Measurements from ENCODE around the gene GRM5. TPM values are rescaled to one million over a fixed set of nuclear protein-coding genes. Genes with fewer than 3 reads are reported as not detected.
A peak's percentile ranks its signal among the peaks of the same experiment; 100 is the strongest.

Gene GRM5
- polyA plus RNA-seq, 1 donor: 0.05 TPM

GRCh38 chr11:88831303-88831890 lies 234.4 kb downstream of the GRM5 start:
- no peak for DNase-seq

GRCh38 chr11:88827018-88827676 lies 238.6 kb downstream of the GRM5 start:
- DNase-seq: no peak

- no peak for DNase-seq
These were observed 246.2 kb downstream of the GRM5 start for GRCh38 chr11:88819616-88820015.

GRCh38 chr11:88818978-88819377 lies 246.8 kb downstream of the GRM5 start:
- no peak for DNase-seq

GRCh38 chr11:88815505-88815904 lies 250.3 kb downstream of the GRM5 start:
- DNase-seq: no peak

- no peak for DNase-seq
These were observed 251.7 kb downstream of the GRM5 start for GRCh38 chr11:88814076-88814475.

- no peak for DNase-seq
These were observed 252.4 kb downstream of the GRM5 start for GRCh38 chr11:88813233-88813915.

GRCh38 chr11:88810420-88811097 lies 255.2 kb downstream of the GRM5 start:
- no peak for DNase-seq

- no peak for DNase-seq
These were observed 256.7 kb downstream of the GRM5 start for GRCh38 chr11:88809126-88809525.

- no peak for DNase-seq
These were observed 258.4 kb downstream of the GRM5 start for GRCh38 chr11:88807349-88807748.

GRCh38 chr11:88806410-88806809 lies 259.4 kb downstream of the GRM5 start:
- DNase-seq: no peak

GRCh38 chr11:88801484-88802123 lies 264.2 kb downstream of the GRM5 start:
- no peak for DNase-seq

GRCh38 chr11:88799771-88800500 lies 265.8 kb downstream of the GRM5 start:
- peak; percentile 46 for DNase-seq

- no peak for DNase-seq
These were observed 275.6 kb downstream of the GRM5 start for GRCh38 chr11:88790182-88790581.

- DNase-seq: no peak
These were observed 286.2 kb downstream of the GRM5 start for GRCh38 chr11:88779577-88779976.

GRCh38 chr11:88770475-88771079 lies 295.2 kb downstream of the GRM5 start:
- no peak for DNase-seq

GRCh38 chr11:88744140-88744539 lies 321.6 kb downstream of the GRM5 start:
- no peak for DNase-seq

GRCh38 chr11:88739524-88739923 lies 326.3 kb downstream of the GRM5 start:
- no peak for DNase-seq

- no peak for DNase-seq
These were observed 356.2 kb downstream of the GRM5 start for GRCh38 chr11:88709567-88709966.

- DNase-seq: no peak
These were observed 361.3 kb downstream of the GRM5 start for GRCh38 chr11:88704485-88704884.

GRCh38 chr11:88701816-88702215 lies 364.0 kb downstream of the GRM5 start:
- DNase-seq: no peak

- no peak for DNase-seq
These were observed 368.6 kb downstream of the GRM5 start for GRCh38 chr11:88697139-88697538.

All from hindlimb muscle (tissue), 1 donor.